A549 (cell line): Measurements from ENCODE around the gene MAGEC1. TPM values are rescaled to one million over a fixed set of nuclear protein-coding genes. Genes with fewer than 3 reads are reported as not detected.
"Not testable (repeated sequence)": the region's sequence is repeated elsewhere in the genome, so short reads cannot be mapped to it uniquely, and the experiment has no call there.

ENCODE experiments used
- ATAC-seq, 2 experiments: fragments of 200-7000 bp in 1 of 2; fragments of >200 bp in 1 of 2; cut with Nextera tagmentation in 1 of 2; cut with Tn5 transposase in 1 of 2; 3 replicates each; pipeline versions ENCODE4 v1.8.0 to v1.9.1; 2018 to 2020; ENCODE audit warnings: mild to moderate bottlenecking in 1 of 2, moderate library complexity in 1 of 2
- CTCF ChIA-PET: fragments of 300-600 bp; sonication (Branson Sonifier 250); formaldehyde crosslinking; extraction: SDS; loops from one replicate; lab custom pipeline; 2021; ENCODE audit warnings: antibody characterized with exemption, inconsistent platforms; lab: Yijun Ruan, JAX
- POLR2A ChIA-PET: fragments of 350-600 bp; formaldehyde crosslinking; extraction: SDS; loops from one replicate; lab custom pipeline; 2021; ENCODE audit warnings: antibody characterized with exemption, inconsistent platforms; lab: Yijun Ruan, JAX
- DNase-seq, 2 experiments: peaks; one replicate each; pipeline versions ENCODE4 v3.0.0 to v3.0.0-alpha.2; 2011 to 2016; ENCODE audit warnings: low read depth in 1 of 2, low spot score in 1 of 2
- FAIRE-seq: peaks from 2 replicates; lab custom pipeline; 2011; peaks lifted over from hg19 to GRCh38; lab: Jason Lieb, UNC
- H3K27ac ChIP-seq, 2 experiments: fragments of >200 bp; sonication (Bioruptor Twin); formaldehyde crosslinking; 3 replicates each; pipeline ENCODE4 v1.5.1; 2016 to 2017
- H3K4me1 ChIP-seq: fragments of >200 bp; sonication (Bioruptor Twin); formaldehyde crosslinking; 3 replicates; pipeline ENCODE4 v1.6.1; 2016
- H3K4me2 ChIP-seq: fragments of >200 bp; sonication (Bioruptor Twin); formaldehyde crosslinking; 3 replicates; pipeline ENCODE4 v1.6.1; 2016
- H3K4me3 ChIP-seq: fragments of >200 bp; sonication (Bioruptor Twin); formaldehyde crosslinking; 3 replicates; pipeline ENCODE4 v1.5.1; 2016
- H3K9me3 ChIP-seq: fragments of >200 bp; sonication (Bioruptor Twin); formaldehyde crosslinking; 3 replicates; pipeline ENCODE4 v1.6.1; 2016
- CHD2 ChIP-seq: fragments of 150-350 bp; IDR thresholded peaks from 2 replicates; pipeline ENCODE4 v1.6.1; 2014; ENCODE audit warnings: low read length; ENCODE audit not compliant: partially characterized antibody
- EP300 ChIP-seq, 2 experiments: fragments of >200 bp; sonication (Bioruptor Twin); formaldehyde crosslinking; IDR thresholded peaks; 2 replicates in 1 of 2; 3 replicates in 1 of 2; pipeline ENCODE4 v1.6.1; 2016 to 2017
- FOSB ChIP-seq: fragments of 250-450 bp; sonication (Bioruptor Pico); IDR thresholded peaks from 2 replicates; pipeline ENCODE4 v1.5.0; 2020; ENCODE audit warnings: mild to moderate bottlenecking, moderate library complexity
- FOXS1 ChIP-seq: fragments of 250-450 bp; sonication (Bioruptor Pico); IDR thresholded peaks from 2 replicates; pipeline ENCODE4 v1.5.0; 2020; ENCODE audit warnings: mild to moderate bottlenecking, moderate library complexity
- HES2 ChIP-seq: fragments of >200 bp; sonication (Bioruptor Twin); formaldehyde crosslinking; IDR thresholded peaks from 2 replicates; pipeline ENCODE4 v1.6.1; 2016
- HEYL ChIP-seq: fragments of 250-450 bp; sonication (Bioruptor Pico); IDR thresholded peaks from 2 replicates; pipeline ENCODE4 v1.8.0; 2021; ENCODE audit warnings: mild to moderate bottlenecking, moderate library complexity
- JUNB ChIP-seq: fragments of >200 bp; sonication (Bioruptor Twin); formaldehyde crosslinking; IDR thresholded peaks from 2 replicates; pipeline ENCODE4 v1.6.1; 2016
- KDM1A ChIP-seq: fragments of 200-600 bp; sonication (generic); IDR thresholded peaks from 2 replicates; pipeline ENCODE4 v1.6.1; 2016; ENCODE audit warnings: low read depth, mild to moderate bottlenecking
- NPAS2 ChIP-seq: fragments of 250-450 bp; sonication (Bioruptor Pico); IDR thresholded peaks from 2 replicates; pipeline ENCODE4 v1.8.0; 2022; ENCODE audit warnings: mild to moderate bottlenecking, moderate library complexity, borderline replicate concordance
- PHF8 ChIP-seq: fragments of 200-600 bp; sonication (generic); IDR thresholded peaks from 2 replicates; pipeline ENCODE4 v1.6.1; 2016; ENCODE audit warnings: low read depth, mild to moderate bottlenecking, antibody characterized with exemption, moderate library complexity, borderline replicate concordance
- POLR2AphosphoS2 ChIP-seq: conservative IDR thresholded peaks from 2 replicates; pipeline ENCODE4 v1.6.1; 2012; ENCODE audit warnings: low read length, improper control_type of control experiment, inconsistent platforms
- RAD21 ChIP-seq, 2 experiments: fragments of >200 bp in 1 of 2; sonication (Bioruptor Twin) in 1 of 2; formaldehyde crosslinking in 1 of 2; IDR thresholded peaks in 1 of 2; conservative IDR thresholded peaks in 1 of 2; 2 replicates in 1 of 2; 3 replicates in 1 of 2; pipeline ENCODE4 v1.6.1; 2012 to 2018; ENCODE audit warnings: inconsistent platforms in 1 of 2
- SMC3 ChIP-seq: fragments of >200 bp; sonication (Bioruptor Twin); formaldehyde crosslinking; IDR thresholded peaks from 3 replicates; pipeline ENCODE4 v1.6.1; 2018; ENCODE audit warnings: inconsistent platforms
- SREBF2 ChIP-seq: fragments of 450-650 bp; IDR thresholded peaks from 2 replicates; pipeline ENCODE4 v1.6.1; 2014; ENCODE audit warnings: mild to moderate bottlenecking, moderate library complexity
- TFCP2L1 ChIP-seq: fragments of 250-450 bp; sonication (Bioruptor Pico); IDR thresholded peaks from 2 replicates; pipeline ENCODE4 v1.5.0; 2021; ENCODE audit warnings: mild to moderate bottlenecking
- USF2 ChIP-seq: fragments of 450-650 bp; IDR thresholded peaks from 2 replicates; pipeline ENCODE4 v1.6.1; 2014; ENCODE audit warnings: antibody characterized with exemption
- ZFP36 ChIP-seq: fragments of 450-650 bp; IDR thresholded peaks from 2 replicates; pipeline ENCODE4 v1.6.1; 2014; ENCODE audit warnings: borderline replicate concordance; ENCODE audit not compliant: partially characterized antibody
- ZSCAN20 ChIP-seq: fragments of 250-450 bp; sonication (Bioruptor Pico); IDR thresholded peaks from 2 replicates; pipeline ENCODE4 v1.8.0; 2022; ENCODE audit warnings: mild to moderate bottlenecking, moderate library complexity
- WGBS: methylation state at CpG from one replicate; pipeline ENCODE4 v1.1.6; 2017; ENCODE audit errors: missing lambda C conversion rate; 5-methylcytosine and 5-hydroxymethylcytosine counted together
- polyA plus RNA-seq, 4 experiments: library from polyadenylated mRNA; depleted of rRNA in 3 of 4; stranded (reverse); fragments of >200 nt; fragmentation: RNase III in 1 of 4; extraction: RNeasy Plus Mini Kit Qiagen cat#74134 plus additional on column Dnase treatment in 1 of 4; gene quantifications; 2 replicates in 3 of 4; 3 replicates in 1 of 4; pipeline ENCODE4 v1.2.3, GENCODE V29; 2011 to 2017
- TF ChIP-seq, protein P1 (sequence below): fragments of 250-450 bp; sonication (Bioruptor Pico); IDR thresholded peaks from 2 replicates; pipeline ENCODE4 v1.5.0; 2020; ENCODE audit warnings: low read depth, mild to moderate bottlenecking, moderate library complexity
- TF ChIP-seq, protein P2 (sequence below): fragments of 150-350 bp; IDR thresholded peaks from 2 replicates; pipeline ENCODE4 v1.6.1; 2014; ENCODE audit warnings: low read depth, mild to moderate bottlenecking, low read length
- TF ChIP-seq, protein P3 (sequence below): fragments of >200 bp; sonication (Bioruptor Twin); formaldehyde crosslinking; IDR thresholded peaks from 3 replicates; pipeline ENCODE4 v1.5.1; 2016

The MAGEC1 gene
- polyA plus RNA-seq, 2 of the 4 experiments (the other 2 are of a cell fraction) = not detected

DNA sequence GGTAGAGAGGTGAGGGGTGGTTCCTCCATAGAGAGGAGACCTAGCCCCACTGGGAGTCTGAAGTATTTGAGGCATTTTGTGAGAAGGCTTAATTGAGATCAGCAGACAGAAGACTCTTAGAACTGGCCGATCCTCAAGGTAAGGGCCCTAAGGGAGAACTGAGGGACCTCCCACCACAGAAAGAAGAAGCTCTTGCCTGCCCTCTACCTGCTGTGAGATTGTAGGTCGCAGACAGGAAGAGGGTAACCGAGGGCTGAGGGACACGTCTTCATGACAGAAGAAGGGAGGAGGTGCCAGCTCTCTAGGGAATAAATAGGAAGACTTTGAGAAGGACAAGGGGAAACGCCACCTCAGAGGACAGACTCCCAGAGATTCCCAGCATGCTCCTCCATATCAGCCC lies 24.1 kb upstream of the MAGEC1 start:
- FAIRE-seq (no peak), ATAC-seq (no peak), DNase-seq (no peak)
- Histone ChIP-seq H3K9me3 (no peaks in the 10 kb centered on the region), H3K4me3 (no peak overlapping the region), H3K4me2 (no peak overlapping the region), H3K4me1 (no peaks in the 10 kb centered on the region), H3K27ac (no peak overlapping the region)
- WGBS = 43% methylated on average over 5 of the region's 5 CpGs
- CTCF ChIA-PET = interaction anchor here (0.5 kb wide), 1 partner anchor 22 kb away, joined by 4 read pairs; no protein-coding TSS in a partner anchor
- POLR2A ChIA-PET = no interaction called here
- peak in 1 of 2 experiments; percentile 13; a peak in 1 of 5 replicates for TF ChIP-seq RAD21 (conservative IDR thresholded peaks at IDR 0.05 in 1 of 2, IDR thresholded peaks at IDR 0.05 in 1 of 2)
- no peak for TF ChIP-seq HEYL (CRISPR knock-in tag)
- TF ChIP-seq ZFP36 = no peak

DNA sequence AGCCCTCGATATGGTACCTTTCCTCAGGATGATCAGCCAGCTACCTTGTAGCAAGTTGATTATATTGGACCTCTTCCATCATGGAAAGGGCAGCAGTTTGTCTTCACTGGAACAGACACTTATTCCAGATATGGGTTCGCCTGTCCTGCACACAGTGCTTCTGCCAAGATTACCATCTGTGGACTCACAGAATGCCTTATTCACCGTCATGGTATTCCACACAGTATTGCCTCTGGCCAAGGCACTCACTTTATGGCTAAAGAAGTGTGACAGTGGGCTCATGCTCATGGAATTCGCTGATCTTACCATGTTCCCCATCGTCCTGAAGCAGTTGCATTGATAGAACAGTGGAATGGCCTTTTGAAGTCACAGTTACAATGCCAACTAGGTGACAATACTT lies 14.9 kb upstream of the MAGEC1 start:
- ATAC-seq, CTCF ChIA-PET, H3K4me1 ChIP-seq, DNase-seq, H3K4me2 ChIP-seq, H3K27ac ChIP-seq, H3K4me3 ChIP-seq, FAIRE-seq, H3K9me3 ChIP-seq, POLR2A ChIA-PET: not testable (repeated sequence)
- WGBS = 17% methylated on average over 3 of the region's 5 CpGs

DNA sequence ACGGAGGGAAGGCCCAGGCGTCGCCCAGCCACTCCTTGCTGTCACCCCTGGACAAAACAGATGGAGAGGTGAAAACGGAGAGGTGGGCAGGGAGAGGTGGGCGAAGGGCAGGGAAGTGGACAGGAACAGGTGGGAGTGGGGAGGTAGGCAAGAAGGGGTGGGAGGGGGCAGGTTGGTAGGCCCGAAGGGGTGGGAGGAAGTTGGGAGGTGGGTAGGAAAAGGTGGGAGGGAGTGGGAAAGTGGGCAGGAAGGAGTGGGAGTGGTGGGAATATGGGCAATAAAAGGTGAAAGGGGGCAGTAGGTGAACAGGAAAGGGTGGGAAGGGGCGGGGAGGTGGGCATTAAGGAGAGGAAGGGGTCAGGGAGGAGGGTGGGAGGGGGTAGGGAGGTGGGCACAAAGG lies 9.0 kb upstream of the MAGEC1 start:
- FAIRE-seq (no peak), ATAC-seq (no peak)
- no peaks in the 10 kb centered on the region for H3K4me1 ChIP-seq
- TF ChIP-seq, protein P1, sequence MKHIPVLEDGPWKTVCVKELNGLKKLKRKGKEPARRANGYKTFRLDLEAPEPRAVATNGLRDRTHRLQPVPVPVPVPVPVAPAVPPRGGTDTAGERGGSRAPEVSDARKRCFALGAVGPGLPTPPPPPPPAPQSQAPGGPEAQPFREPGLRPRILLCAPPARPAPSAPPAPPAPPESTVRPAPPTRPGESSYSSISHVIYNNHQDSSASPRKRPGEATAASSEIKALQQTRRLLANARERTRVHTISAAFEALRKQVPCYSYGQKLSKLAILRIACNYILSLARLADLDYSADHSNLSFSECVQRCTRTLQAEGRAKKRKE (CRISPR knock-in tag) = no peak
- TF ChIP-seq USF2 (no peak), NPAS2 (no peak), JUNB (no peak), CHD2 (no peak), TFCP2L1 (CRISPR knock-in tag) (no peak), PHF8 (no peak), EP300 (IDR thresholded peaks at IDR 0.05) (no peak), SMC3 (no peak), HES2 (no peak), SREBF2 (no peak), ZSCAN20 (CRISPR knock-in tag) (no peak), FOXS1 (CRISPR knock-in tag) (no peak), FOSB (no peak), KDM1A (no peak), POLR2AphosphoS2 (no peak), RAD21 (conservative IDR thresholded peaks at IDR 0.05 in 1 of 2, IDR thresholded peaks at IDR 0.05 in 1 of 2) (no peak)
- TF ChIP-seq, protein P2, sequence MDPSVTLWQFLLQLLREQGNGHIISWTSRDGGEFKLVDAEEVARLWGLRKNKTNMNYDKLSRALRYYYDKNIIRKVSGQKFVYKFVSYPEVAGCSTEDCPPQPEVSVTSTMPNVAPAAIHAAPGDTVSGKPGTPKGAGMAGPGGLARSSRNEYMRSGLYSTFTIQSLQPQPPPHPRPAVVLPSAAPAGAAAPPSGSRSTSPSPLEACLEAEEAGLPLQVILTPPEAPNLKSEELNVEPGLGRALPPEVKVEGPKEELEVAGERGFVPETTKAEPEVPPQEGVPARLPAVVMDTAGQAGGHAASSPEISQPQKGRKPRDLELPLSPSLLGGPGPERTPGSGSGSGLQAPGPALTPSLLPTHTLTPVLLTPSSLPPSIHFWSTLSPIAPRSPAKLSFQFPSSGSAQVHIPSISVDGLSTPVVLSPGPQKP = no peak
- TF ChIP-seq, protein P3, sequence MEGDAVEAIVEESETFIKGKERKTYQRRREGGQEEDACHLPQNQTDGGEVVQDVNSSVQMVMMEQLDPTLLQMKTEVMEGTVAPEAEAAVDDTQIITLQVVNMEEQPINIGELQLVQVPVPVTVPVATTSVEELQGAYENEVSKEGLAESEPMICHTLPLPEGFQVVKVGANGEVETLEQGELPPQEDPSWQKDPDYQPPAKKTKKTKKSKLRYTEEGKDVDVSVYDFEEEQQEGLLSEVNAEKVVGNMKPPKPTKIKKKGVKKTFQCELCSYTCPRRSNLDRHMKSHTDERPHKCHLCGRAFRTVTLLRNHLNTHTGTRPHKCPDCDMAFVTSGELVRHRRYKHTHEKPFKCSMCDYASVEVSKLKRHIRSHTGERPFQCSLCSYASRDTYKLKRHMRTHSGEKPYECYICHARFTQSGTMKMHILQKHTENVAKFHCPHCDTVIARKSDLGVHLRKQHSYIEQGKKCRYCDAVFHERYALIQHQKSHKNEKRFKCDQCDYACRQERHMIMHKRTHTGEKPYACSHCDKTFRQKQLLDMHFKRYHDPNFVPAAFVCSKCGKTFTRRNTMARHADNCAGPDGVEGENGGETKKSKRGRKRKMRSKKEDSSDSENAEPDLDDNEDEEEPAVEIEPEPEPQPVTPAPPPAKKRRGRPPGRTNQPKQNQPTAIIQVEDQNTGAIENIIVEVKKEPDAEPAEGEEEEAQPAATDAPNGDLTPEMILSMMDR = no peak
- TF ChIP-seq, all 56 proteins: peak for 0
- Histone ChIP-seq H3K4me2 (no peak overlapping the region), H3K4me3 (no peak overlapping the region), H3K27ac (no peak overlapping the region), H3K9me3 (no peaks in the 10 kb centered on the region)
- no peak for DNase-seq
- ChIA-PET POLR2A (no interaction called here), CTCF (no interaction called here)
- whole genome bisulfite sequencing = 61% methylated on average over 5 of the region's 7 CpGs
